ENCODE measurements around the gene AAK1.

The AAK1 gene

DNA sequence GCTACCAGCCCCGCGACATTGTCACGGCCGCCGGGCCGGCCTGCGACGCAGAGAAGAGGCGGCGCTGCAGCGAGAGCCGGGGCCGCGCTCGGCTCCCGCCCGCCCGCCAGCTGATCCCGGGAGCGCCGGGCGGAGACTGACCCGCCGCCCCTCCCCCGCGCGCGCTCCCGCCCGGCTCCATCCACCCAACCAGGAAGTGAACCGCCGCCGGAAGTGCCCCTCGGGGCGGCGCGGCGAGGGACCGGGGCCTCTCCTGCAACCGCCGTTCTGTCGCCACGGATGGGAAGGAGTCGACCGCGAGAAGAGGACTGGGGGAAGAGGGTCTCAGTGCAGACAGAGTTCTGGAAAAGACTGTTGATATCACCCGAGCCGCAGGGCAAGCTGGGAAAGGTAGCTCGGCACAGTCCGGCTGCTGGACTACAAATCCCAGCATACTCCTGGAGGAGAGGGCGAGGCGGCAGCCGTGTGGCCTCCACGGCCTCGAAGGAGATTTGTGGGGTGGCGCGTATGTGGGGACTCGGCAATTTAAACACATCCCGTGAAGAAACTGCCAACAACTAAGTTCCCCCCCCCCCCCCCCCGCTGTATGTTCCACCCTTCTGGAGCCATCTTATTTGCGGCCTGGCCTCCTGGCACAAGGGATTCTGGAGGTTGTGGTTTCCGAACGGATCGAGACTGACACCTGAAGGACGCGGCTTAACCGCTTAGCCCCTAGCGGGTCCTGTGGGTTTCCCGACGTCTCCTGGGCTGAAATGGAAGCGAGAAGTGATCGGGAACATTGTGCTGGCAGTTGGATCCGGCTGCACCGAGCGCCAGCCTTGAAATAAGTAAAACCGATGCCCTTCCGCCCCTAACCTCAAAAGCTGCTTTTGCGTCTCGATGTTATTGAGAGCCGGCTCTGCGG, at the start of gene AAK1:
AAK1 (minus strand) TSS at position 138 of the 904 bp plus-strand sequence. CDS start 699 bp downstream, outside the sequence.
- intact Hi-C loops (cut with DNase I; ENCODE audit: low total_unique reads), result no loop called here
- DNase-seq, result peak; percentile 89 to 94
- no peaks in the 10 kb centered on the region for H3K9me3 ChIP-seq
- no peaks in the 10 kb centered on the region for H3K27me3 ChIP-seq
- H3K4me3 ChIP-seq, result peak within 1 kb of the TSS; percentile 91 to 98
- H3K4me1 ChIP-seq, result peaks cover 0 to 43% (median 32%) of the 10 kb centered on the region in 4 donors
- no peaks in the 10 kb centered on the region for H3K36me3 ChIP-seq
- TF ChIP-seq, protein P1, sequence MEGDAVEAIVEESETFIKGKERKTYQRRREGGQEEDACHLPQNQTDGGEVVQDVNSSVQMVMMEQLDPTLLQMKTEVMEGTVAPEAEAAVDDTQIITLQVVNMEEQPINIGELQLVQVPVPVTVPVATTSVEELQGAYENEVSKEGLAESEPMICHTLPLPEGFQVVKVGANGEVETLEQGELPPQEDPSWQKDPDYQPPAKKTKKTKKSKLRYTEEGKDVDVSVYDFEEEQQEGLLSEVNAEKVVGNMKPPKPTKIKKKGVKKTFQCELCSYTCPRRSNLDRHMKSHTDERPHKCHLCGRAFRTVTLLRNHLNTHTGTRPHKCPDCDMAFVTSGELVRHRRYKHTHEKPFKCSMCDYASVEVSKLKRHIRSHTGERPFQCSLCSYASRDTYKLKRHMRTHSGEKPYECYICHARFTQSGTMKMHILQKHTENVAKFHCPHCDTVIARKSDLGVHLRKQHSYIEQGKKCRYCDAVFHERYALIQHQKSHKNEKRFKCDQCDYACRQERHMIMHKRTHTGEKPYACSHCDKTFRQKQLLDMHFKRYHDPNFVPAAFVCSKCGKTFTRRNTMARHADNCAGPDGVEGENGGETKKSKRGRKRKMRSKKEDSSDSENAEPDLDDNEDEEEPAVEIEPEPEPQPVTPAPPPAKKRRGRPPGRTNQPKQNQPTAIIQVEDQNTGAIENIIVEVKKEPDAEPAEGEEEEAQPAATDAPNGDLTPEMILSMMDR (IDR thresholded peaks at IDR 0.05), result no peak
- peak within 1 kb of the TSS; percentile 94 to 98 for H3K27ac ChIP-seq

DNA sequence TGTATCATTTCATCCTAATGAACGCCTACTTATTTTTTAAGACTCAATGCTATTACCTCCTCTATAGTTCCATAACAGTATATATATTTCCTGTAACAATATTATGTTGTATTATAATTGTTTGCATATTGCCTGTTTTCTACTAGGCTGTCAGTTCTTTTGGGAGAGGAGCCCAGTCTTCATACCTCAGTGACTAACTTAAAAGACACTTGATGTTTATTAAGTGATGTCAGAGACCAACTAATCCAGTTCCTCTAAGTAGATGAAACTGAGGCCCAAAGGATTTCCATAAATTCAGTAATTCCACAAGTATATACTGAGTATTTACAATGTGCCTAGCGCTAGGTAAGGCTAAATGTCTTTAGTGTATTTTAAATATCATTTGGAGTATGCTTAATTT, 48.9 kb upstream of the AAK1 start:
- Histone ChIP-seq H3K36me3 (no peaks in the 10 kb centered on the region), H3K9me3 (no peaks in the 10 kb centered on the region), H3K4me1 (peaks cover 0 to 15% (median 12%) of the 10 kb centered on the region in 4 donors), H3K27ac (no peak overlapping the region), H3K4me3 (no peak overlapping the region), H3K27me3 (no peaks in the 10 kb centered on the region)
- TF ChIP-seq, protein P1 (IDR thresholded peaks at IDR 0.05), result no peak
- DNase-seq, result no peak
- intact Hi-C loops (cut with DNase I; ENCODE audit: low total_unique reads), result no loop called here

DNA sequence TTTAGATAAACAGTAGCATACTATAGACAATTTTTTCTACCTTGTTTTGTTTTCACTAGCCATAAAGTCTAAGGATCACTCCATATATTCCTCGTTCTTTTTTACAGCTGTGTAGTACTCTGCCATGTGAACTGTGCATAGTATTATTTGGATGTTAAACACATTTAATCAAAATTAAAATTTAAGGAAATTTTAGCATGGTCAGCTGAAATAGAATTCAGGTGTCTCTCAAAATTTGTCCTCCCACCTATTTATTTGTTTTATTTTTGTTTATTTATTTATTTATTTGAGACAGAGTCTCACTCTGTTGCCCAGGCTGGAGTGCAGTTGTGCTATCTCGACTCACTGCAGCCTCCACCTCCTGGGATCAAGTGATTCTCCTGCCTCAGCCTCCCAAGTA, 46.4 kb upstream of the AAK1 start:
- DNase-seq, result no peak
- Histone ChIP-seq H3K4me1 (peaks cover 0 to 4% (median 4%) of the 10 kb centered on the region in 4 donors), H3K27me3 (no peaks in the 10 kb centered on the region), H3K36me3 (no peaks in the 10 kb centered on the region), H3K9me3 (no peaks in the 10 kb centered on the region), H3K27ac (no peak overlapping the region), H3K4me3 (no peak overlapping the region)
- TF ChIP-seq, protein P1 (IDR thresholded peaks at IDR 0.05), result no peak
- intact Hi-C loops (cut with DNase I; ENCODE audit: low total_unique reads), result no loop called here

DNA sequence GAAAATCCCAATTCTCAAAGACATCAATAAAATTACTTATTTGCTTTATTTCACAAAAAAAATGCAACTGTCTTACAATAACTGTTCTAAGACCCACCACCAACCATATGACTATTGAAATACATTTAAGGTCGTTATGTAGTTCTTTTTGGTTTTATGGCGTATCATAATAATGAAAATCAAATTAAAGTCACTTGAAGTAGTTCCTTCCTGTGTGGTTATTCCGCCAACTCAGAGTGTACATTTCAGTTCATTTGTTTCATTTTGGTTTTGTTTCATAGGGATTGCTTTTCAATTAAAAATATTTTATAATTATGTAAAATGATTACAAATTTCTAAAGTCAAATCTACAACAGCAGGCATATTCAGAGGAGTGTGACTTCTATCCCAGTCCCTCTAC, 45.9 kb upstream of the AAK1 start:
- Histone ChIP-seq H3K27ac (no peak overlapping the region), H3K4me3 (no peak overlapping the region), H3K27me3 (no peaks in the 10 kb centered on the region), H3K4me1 (no peaks in the 10 kb centered on the region), H3K36me3 (no peaks in the 10 kb centered on the region), H3K9me3 (no peaks in the 10 kb centered on the region)
- DNase-seq, result no peak
- intact Hi-C loops (cut with DNase I; ENCODE audit: low total_unique reads), result no loop called here
- TF ChIP-seq, protein P1 (IDR thresholded peaks at IDR 0.05), result no peak

DNA sequence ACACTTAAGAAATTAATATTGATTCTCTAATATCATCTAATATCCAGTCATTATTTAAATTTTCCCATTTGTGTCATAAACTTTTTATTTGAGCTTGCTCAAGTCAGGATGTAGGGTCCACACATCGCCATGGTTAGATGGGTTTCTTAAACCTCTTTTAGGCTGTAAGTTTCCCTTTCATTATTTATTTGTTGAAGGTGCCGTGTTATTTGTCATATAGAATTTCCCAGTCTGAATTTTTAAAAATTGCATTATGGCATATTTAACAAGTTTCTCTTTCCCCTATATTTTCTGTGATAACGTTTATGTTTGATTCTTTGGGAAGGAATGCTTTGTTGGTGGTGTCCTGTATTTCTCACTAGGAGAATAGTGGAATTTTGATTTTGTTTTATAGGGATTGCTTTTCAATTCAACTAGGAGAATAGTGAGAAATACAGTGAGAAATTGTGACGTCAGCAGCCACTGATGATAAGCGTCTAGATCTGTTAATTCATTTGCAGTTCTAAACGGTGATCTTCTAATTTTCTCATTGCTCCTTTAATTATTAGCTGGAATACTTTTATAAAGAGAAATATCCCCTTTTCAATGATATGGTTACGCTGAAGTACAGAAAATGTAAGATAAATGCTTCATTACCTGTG, 44.6 kb upstream of the AAK1 start:
- no peak for DNase-seq
- TF ChIP-seq, protein P1 (IDR thresholded peaks at IDR 0.05), result no peak
- H3K27ac ChIP-seq, result no peak overlapping the region
- peaks cover 0 to 2% (median 0%) of the 10 kb centered on the region in 4 donors for H3K4me1 ChIP-seq
- intact Hi-C loops (cut with DNase I; ENCODE audit: low total_unique reads), result no loop called here
- H3K36me3 ChIP-seq, result no peaks in the 10 kb centered on the region
- H3K9me3 ChIP-seq, result no peaks in the 10 kb centered on the region
- no peak overlapping the region for H3K4me3 ChIP-seq
- no peaks in the 10 kb centered on the region for H3K27me3 ChIP-seq

All from tibial artery (tissue), 4 donors.